Progenitor cell of endocrine pancreas (in vitro differentiated cells): ENCODE data around the gene CHD1. TPM values are rescaled to one million over a fixed set of nuclear protein-coding genes. Genes with fewer than 3 reads are reported as not detected.
A peak's percentile ranks its signal among the peaks of the same experiment; 100 is the strongest.

Experiments used
- DNase-seq: peaks from one replicate; pipeline ENCODE4 v3.0.0; 2021; ENCODE audit warnings: low spot score; ENCODE audit not compliant: unreplicated experiment
- H3K27ac Mint-ChIP-seq: 2 replicates; pipeline ENCODE4 v1.8.0; 2021; ENCODE audit warnings: mild to moderate bottlenecking, moderate library complexity, mixed read lengths
- H3K27me3 Mint-ChIP-seq: 2 replicates; pipeline ENCODE4 v1.8.0; 2021; ENCODE audit warnings: mixed read lengths
- H3K36me3 Mint-ChIP-seq: 2 replicates; pipeline ENCODE4 v1.8.0; 2022; ENCODE audit warnings: mixed read lengths; ENCODE audit not compliant: insufficient read depth
- H3K4me1 Mint-ChIP-seq: 2 replicates; pipeline ENCODE4 v1.8.0; 2021; ENCODE audit warnings: low read depth, mixed read lengths
- H3K4me3 Mint-ChIP-seq: 2 replicates; pipeline ENCODE4 v1.8.0; 2021; ENCODE audit warnings: low read depth, mild to moderate bottlenecking, moderate library complexity, mixed read lengths
- H3K9me3 Mint-ChIP-seq: 2 replicates; pipeline ENCODE4 v1.8.0; 2021; ENCODE audit warnings: low read depth, mixed read lengths
- total RNA-seq: library from RNA; stranded (reverse); gene quantifications from 2 replicates; pipeline ENCODE4 v1.2.1, GENCODE V29; 2021
- TF ChIP-seq, protein P1 (sequence below): fragments of 200-600 bp; sonication (generic); IDR thresholded peaks from one replicate; pipeline ENCODE4 v1.5.0; 2021; ENCODE audit warnings: antibody characterized with exemption, mild to moderate bottlenecking; ENCODE audit not compliant: unreplicated experiment

CHD1 gene
- total RNA-seq, 1 donor from 2014 or later, result 61.0 TPM

DNA sequence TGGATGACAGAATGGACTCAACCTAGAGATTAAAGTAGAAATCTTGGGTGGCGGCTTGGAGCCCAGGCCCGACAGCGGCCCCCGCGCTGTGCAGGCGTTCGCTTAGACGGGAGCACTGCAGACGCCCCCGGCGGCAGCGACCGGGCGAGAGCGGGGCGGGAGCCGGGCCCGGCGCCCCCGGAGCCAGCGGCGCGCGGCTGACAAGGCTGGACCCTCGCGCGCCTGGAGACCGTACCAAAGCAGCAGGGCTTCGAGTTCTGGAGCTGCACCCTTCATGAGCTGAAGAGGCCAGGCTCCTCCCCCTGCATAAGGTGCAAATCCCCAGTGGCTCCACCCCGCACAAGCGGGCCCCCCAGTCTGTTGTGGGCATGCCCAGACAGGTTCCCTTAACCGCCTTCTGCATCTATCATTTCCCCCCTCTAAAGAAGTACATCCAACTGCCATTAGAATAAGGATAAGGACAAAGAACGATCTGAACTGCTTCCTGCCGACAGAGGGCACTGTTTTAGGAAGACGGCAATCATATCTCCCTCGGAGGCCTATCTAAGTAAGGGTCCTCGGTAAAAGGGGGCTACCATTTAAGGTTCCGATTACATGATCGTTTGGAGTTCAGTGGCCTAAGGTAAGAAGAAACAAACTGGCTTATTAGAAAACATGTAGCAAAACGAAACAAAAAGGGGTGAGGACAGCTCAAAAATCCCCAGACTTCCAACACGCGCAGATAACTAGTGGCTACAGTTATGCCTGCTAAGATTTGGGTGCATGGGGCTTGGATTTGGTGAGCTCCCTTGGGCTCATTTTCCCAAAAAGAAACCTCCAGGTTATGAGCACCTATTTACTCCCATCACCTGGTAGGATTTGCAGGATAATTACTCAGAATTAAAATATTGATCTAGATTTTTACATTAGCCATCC, 89.1 kb downstream of the CHD1 start:
- no peak overlapping the region for H3K27ac Mint-ChIP-seq
- H3K4me1 Mint-ChIP-seq, result peaks cover 2% of the 10 kb centered on the region
- DNase-seq, result no peak
- H3K36me3 Mint-ChIP-seq, result no peaks in the 10 kb centered on the region
- peaks cover 3% of the 10 kb centered on the region for H3K9me3 Mint-ChIP-seq
- TF ChIP-seq, protein P1, sequence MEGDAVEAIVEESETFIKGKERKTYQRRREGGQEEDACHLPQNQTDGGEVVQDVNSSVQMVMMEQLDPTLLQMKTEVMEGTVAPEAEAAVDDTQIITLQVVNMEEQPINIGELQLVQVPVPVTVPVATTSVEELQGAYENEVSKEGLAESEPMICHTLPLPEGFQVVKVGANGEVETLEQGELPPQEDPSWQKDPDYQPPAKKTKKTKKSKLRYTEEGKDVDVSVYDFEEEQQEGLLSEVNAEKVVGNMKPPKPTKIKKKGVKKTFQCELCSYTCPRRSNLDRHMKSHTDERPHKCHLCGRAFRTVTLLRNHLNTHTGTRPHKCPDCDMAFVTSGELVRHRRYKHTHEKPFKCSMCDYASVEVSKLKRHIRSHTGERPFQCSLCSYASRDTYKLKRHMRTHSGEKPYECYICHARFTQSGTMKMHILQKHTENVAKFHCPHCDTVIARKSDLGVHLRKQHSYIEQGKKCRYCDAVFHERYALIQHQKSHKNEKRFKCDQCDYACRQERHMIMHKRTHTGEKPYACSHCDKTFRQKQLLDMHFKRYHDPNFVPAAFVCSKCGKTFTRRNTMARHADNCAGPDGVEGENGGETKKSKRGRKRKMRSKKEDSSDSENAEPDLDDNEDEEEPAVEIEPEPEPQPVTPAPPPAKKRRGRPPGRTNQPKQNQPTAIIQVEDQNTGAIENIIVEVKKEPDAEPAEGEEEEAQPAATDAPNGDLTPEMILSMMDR, result no peak
- no peak overlapping the region for H3K4me3 Mint-ChIP-seq
- H3K27me3 Mint-ChIP-seq, result no peaks in the 10 kb centered on the region

DNA sequence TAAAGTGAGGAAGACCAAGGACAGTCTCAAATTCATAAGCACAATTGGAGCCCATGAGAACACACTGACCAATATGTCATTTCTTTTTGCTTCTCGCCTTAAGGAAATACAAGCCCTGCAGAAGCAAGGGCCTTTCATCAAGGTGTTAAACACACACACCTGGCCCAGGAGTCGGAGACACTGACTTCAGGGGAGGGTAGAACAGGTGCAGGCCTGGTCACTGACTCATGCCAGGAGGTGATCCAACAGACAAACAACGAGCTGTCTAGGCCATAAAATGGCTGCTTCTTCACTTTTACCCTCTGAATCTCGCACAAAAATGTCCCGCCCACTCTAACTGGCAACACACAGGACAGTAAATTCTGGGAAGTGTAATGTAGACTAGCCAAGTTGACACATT, 92.6 kb downstream of the CHD1 start:
- no peak overlapping the region for H3K27ac Mint-ChIP-seq
- no peak overlapping the region for H3K4me3 Mint-ChIP-seq
- no peaks in the 10 kb centered on the region for H3K36me3 Mint-ChIP-seq
- TF ChIP-seq, protein P1, result no peak
- peaks cover 2% of the 10 kb centered on the region for H3K4me1 Mint-ChIP-seq
- H3K9me3 Mint-ChIP-seq, result no peaks in the 10 kb centered on the region
- no peak for DNase-seq
- H3K27me3 Mint-ChIP-seq, result no peaks in the 10 kb centered on the region

DNA sequence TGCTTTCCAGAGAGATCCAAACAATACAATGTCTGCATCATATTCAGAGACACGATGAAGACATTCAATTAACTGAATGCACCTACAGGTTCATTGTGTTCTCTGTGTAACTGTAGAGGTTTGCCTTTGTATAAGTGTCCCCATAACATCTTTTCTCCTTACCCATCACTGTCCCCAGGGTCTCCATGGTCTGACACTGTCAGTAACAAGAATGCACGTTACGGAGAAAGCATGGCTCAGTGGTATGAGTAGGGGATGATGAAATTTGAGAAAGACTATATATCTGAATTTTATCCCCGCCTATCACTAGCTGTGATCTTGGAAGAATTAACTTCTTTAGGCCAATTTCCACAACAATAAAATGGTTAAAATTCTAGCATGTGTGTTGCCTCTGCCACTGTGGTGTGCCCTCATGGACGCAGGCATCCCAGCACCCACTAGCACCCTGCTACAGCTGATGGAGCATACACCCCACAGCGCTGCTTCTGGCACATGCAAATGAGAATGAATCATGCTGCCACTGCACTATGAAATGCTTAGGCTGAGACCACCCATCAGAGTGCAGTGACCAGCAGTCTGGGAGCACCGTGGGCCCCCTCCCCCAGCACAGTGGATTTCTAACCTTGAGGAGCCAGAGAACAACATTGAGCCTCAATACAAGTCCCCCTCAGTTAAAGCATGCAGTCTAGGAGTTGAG, 101.1 kb downstream of the CHD1 start:
- Mint-ChIP-seq H3K27me3 (no peaks in the 10 kb centered on the region), H3K4me3 (no peak overlapping the region), H3K4me1 (no peaks in the 10 kb centered on the region), H3K36me3 (no peaks in the 10 kb centered on the region), H3K9me3 (no peaks in the 10 kb centered on the region), H3K27ac (no peak overlapping the region)
- DNase-seq, result no peak
- TF ChIP-seq, protein P1, result no peak

DNA sequence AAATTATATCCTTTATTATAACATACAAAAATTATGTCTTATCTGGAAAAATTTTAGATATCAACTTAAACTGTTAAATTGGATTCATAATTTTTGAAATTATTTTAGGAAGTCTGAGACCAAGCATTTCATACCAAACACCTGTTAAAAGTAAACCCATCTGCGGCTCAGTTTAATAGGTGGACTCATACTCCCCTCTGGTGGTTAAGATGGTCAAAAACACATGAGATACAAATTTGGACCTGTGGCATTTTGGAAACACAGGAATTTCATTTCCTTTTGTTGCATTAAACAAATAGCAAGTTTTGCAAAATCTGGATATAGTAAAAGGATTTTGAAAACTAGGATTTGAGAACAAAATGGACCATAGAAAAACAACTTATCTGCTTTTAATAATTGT, 101.6 kb downstream of the CHD1 start:
- no peaks in the 10 kb centered on the region for H3K9me3 Mint-ChIP-seq
- TF ChIP-seq, protein P1, result peak; percentile 75
- H3K4me3 Mint-ChIP-seq, result no peak overlapping the region
- no peaks in the 10 kb centered on the region for H3K36me3 Mint-ChIP-seq
- H3K27ac Mint-ChIP-seq, result no peak overlapping the region
- H3K4me1 Mint-ChIP-seq, result no peaks in the 10 kb centered on the region
- no peak for DNase-seq
- H3K27me3 Mint-ChIP-seq, result no peaks in the 10 kb centered on the region

DNA sequence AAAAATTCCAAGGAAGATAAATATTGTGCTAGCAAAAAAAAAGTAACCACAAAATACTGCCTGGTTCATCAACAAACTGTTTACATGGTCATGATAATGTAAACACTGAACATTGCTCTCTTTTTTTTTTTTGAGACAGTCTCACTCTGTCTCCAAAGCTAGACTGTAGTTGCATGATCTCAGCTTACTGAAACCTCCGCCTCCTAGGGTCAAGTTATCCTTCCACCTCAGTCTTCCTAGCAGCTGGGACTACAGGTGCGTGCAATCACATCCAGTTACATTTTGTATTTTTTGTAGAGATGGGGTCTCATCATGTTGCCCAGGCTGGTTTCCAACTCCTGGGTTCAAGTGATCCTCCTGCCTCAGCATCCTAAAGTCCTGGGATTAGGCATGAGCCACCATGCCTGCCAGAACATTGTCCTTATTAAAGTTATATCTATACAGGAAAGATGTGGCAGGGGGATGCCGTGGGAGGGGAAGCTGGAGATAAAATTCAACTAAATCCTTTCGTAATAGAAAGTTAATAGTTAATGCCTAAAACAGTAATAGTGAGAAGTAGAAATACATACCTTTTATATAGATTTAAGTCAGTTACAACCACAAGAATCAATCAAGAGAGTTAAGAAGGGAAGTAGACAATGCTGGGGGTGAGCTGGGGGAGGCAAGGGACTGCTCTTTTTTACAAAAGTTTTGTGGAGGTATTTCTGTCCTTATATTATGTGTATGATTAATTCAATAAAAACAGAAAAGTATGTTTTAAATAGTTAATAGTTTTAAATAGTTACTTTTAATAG, 103.0 kb downstream of the CHD1 start:
- Mint-ChIP-seq H3K27me3 (no peaks in the 10 kb centered on the region), H3K4me1 (no peaks in the 10 kb centered on the region), H3K4me3 (no peak overlapping the region), H3K36me3 (peaks cover 4% of the 10 kb centered on the region), H3K27ac (no peak overlapping the region), H3K9me3 (peaks cover 7% of the 10 kb centered on the region)
- TF ChIP-seq, protein P1, result no peak
- DNase-seq, result no peak
